Loucy (cell line): Measurements from ENCODE around the gene REEP1.

ENCODE experiments used
- H2AFZ ChIP-seq: fragments of 200-600 bp; sonication (generic); 2 replicates; pipeline ENCODE4 v1.6.0; 2016; ENCODE audit warnings: antibody characterized with exemption, mild to moderate bottlenecking, low read length, moderate library complexity
- H3F3A ChIP-seq: fragments of 200-600 bp; 2 replicates; pipeline ENCODE4 v1.6.0; 2016; ENCODE audit warnings: antibody characterized with exemption, low read depth, mild to moderate bottlenecking
- H3K27me3 ChIP-seq: fragments of 200-600 bp; sonication (generic); 2 replicates; pipeline ENCODE4 v1.6.1; 2014; ENCODE audit warnings: low read length, mild to moderate bottlenecking; ENCODE audit not compliant: insufficient read depth, poor library complexity, severe bottlenecking
- H3K36me3 ChIP-seq: fragments of 200-600 bp; sonication (generic); 2 replicates; pipeline ENCODE4 v1.6.1; 2016; ENCODE audit warnings: low read length; ENCODE audit not compliant: insufficient read depth
- H3K4me1 ChIP-seq: fragments of 200-600 bp; sonication (generic); 2 replicates; pipeline ENCODE4 v1.5.1; 2014; ENCODE audit warnings: low read length, mild to moderate bottlenecking; ENCODE audit not compliant: insufficient read depth, poor library complexity, severe bottlenecking
- H3K4me2 ChIP-seq: fragments of 200-600 bp; sonication (generic); 2 replicates; pipeline ENCODE4 v1.6.0; 2014; ENCODE audit warnings: antibody characterized with exemption, low read length, low read depth, mild to moderate bottlenecking; ENCODE audit not compliant: poor library complexity, severe bottlenecking
- H3K4me3 ChIP-seq: fragments of 200-600 bp; sonication (generic); 2 replicates; pipeline ENCODE4 v1.5.1; 2014; ENCODE audit warnings: low read length, mild to moderate bottlenecking, mixed read lengths; ENCODE audit not compliant: poor library complexity, severe bottlenecking
- H3K79me2 ChIP-seq: fragments of 200-600 bp; sonication (generic); 2 replicates; pipeline ENCODE4 v1.6.1; 2014; ENCODE audit warnings: low read length; ENCODE audit not compliant: insufficient read depth
- H3K9ac ChIP-seq: fragments of 200-600 bp; sonication (generic); 2 replicates; pipeline ENCODE4 v1.6.0; 2014; ENCODE audit warnings: mild to moderate bottlenecking, low read depth, low read length, moderate library complexity; ENCODE audit not compliant: poor library complexity, severe bottlenecking
- H3K9me2 ChIP-seq: fragments of 200-600 bp; sonication (generic); replicated peaks from 2 replicates; pipeline ENCODE4 v1.6.1; 2016; ENCODE audit warnings: low read depth, low read length, mixed read lengths
- H3K9me3 ChIP-seq: fragments of 200-600 bp; sonication (generic); 2 replicates; pipeline ENCODE4 v1.6.1; 2014; ENCODE audit warnings: mild to moderate bottlenecking, antibody characterized with exemption, low read length, low read depth; ENCODE audit not compliant: insufficient read depth
- H4K20me1 ChIP-seq: fragments of 200-600 bp; sonication (generic); 2 replicates; pipeline ENCODE4 v1.6.0; 2014; ENCODE audit warnings: antibody characterized with exemption, low read length, mild to moderate bottlenecking; ENCODE audit not compliant: insufficient read depth, poor library complexity, severe bottlenecking
- CTCF ChIP-seq: fragments of 200-600 bp; sonication (generic); conservative IDR thresholded peaks from 2 replicates; pipeline ENCODE4 v1.5.1; 2014; ENCODE audit warnings: mild to moderate bottlenecking, antibody characterized with exemption, low read length
- EZH2phosphoT487 ChIP-seq: fragments of 200-600 bp; IDR thresholded peaks from 2 replicates; pipeline ENCODE4 v1.6.1; 2018; ENCODE audit warnings: antibody characterized with exemption, mild to moderate bottlenecking, moderate library complexity, borderline replicate concordance

The REEP1 gene

GRCh38 chr2:86243950-86244733 lies 93.3 kb downstream of the REEP1 start:
- H3K27me3 ChIP-seq: peaks cover 50% of the 10 kb centered on the region
- H3K9ac ChIP-seq: no peak overlapping the region
- H3K36me3 ChIP-seq: no peaks in the 10 kb centered on the region
- no peaks in the 10 kb centered on the region for H4K20me1 ChIP-seq
- no peak overlapping the region for H2AFZ ChIP-seq
- TF ChIP-seq EZH2phosphoT487: no peak
- TF ChIP-seq CTCF: no peak; the same call in 1 of the 2 replicates
- H3K9me3 ChIP-seq: no peaks in the 10 kb centered on the region
- peaks cover 7% of the 10 kb centered on the region for H3K4me1 ChIP-seq
- H3K79me2 ChIP-seq: no peaks in the 10 kb centered on the region
- H3K9me2 ChIP-seq: no peaks in the 10 kb centered on the region
- H3F3A ChIP-seq: no peaks in the 10 kb centered on the region
- H3K4me2 ChIP-seq: no peak overlapping the region
- no peak overlapping the region for H3K4me3 ChIP-seq

GRCh38 chr2:86243272-86243671 lies 94.2 kb downstream of the REEP1 start:
- no peaks in the 10 kb centered on the region for H3K9me3 ChIP-seq
- H3K4me2 ChIP-seq: no peak overlapping the region
- H3K27me3 ChIP-seq: peaks cover 50% of the 10 kb centered on the region
- TF ChIP-seq CTCF: no peak
- TF ChIP-seq EZH2phosphoT487: no peak
- H4K20me1 ChIP-seq: no peaks in the 10 kb centered on the region
- H3K4me1 ChIP-seq: peaks cover 15% of the 10 kb centered on the region
- H3K4me3 ChIP-seq: no peak overlapping the region
- H3K9ac ChIP-seq: no peak overlapping the region
- no peaks in the 10 kb centered on the region for H3K9me2 ChIP-seq
- H3K36me3 ChIP-seq: no peaks in the 10 kb centered on the region
- H3K79me2 ChIP-seq: no peaks in the 10 kb centered on the region
- H2AFZ ChIP-seq: no peak overlapping the region
- no peaks in the 10 kb centered on the region for H3F3A ChIP-seq

GRCh38 chr2:86241611-86242010 lies 95.8 kb downstream of the REEP1 start:
- H3K79me2 ChIP-seq: no peaks in the 10 kb centered on the region
- TF ChIP-seq CTCF: no peak
- TF ChIP-seq EZH2phosphoT487: no peak
- H3K4me2 ChIP-seq: no peak overlapping the region
- no peaks in the 10 kb centered on the region for H3K36me3 ChIP-seq
- H3K9ac ChIP-seq: no peak overlapping the region
- peaks cover 17% of the 10 kb centered on the region for H3K4me1 ChIP-seq
- H3K9me2 ChIP-seq: no peaks in the 10 kb centered on the region
- H4K20me1 ChIP-seq: no peaks in the 10 kb centered on the region
- H3K27me3 ChIP-seq: peaks cover 58% of the 10 kb centered on the region
- no peak overlapping the region for H3K4me3 ChIP-seq
- no peaks in the 10 kb centered on the region for H3F3A ChIP-seq
- no peaks in the 10 kb centered on the region for H3K9me3 ChIP-seq
- H2AFZ ChIP-seq: no peak overlapping the region
